ENCODE measurements around the gene YBEY. TPM values are rescaled to one million over a fixed set of nuclear protein-coding genes. Genes with fewer than 3 reads are reported as not detected.

YBEY gene
- total RNA-seq, 2 experiments from 2014 or later = 10.6 to 14.8 TPM

DNA sequence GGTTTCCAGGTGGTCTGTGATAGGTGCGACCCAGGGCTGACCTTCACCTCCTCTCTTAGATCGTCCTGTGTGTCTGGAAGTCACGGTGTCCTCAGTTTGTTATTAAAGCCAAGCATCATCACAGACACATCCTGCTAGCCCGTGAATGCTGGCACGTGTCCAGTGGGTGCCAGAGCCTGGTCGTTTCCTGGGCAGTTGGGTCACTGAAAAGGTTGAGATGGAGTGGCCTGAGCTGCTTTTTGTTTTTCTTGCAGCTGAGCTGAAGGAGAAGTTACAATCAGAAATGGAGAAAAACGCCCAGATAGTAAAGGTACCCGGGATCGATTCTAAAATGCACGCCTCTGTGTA is 61.0 kb downstream of the YBEY start:
- TF ChIP-seq, protein P1, sequence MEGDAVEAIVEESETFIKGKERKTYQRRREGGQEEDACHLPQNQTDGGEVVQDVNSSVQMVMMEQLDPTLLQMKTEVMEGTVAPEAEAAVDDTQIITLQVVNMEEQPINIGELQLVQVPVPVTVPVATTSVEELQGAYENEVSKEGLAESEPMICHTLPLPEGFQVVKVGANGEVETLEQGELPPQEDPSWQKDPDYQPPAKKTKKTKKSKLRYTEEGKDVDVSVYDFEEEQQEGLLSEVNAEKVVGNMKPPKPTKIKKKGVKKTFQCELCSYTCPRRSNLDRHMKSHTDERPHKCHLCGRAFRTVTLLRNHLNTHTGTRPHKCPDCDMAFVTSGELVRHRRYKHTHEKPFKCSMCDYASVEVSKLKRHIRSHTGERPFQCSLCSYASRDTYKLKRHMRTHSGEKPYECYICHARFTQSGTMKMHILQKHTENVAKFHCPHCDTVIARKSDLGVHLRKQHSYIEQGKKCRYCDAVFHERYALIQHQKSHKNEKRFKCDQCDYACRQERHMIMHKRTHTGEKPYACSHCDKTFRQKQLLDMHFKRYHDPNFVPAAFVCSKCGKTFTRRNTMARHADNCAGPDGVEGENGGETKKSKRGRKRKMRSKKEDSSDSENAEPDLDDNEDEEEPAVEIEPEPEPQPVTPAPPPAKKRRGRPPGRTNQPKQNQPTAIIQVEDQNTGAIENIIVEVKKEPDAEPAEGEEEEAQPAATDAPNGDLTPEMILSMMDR (IDR thresholded peaks at IDR 0.05) = no peak
- H3K9me3 Mint-ChIP-seq = no peaks in the 10 kb centered on the region
- H3K9me3 ChIP-seq (ENCODE audit: control insufficient read depth in 1 of 2, insufficient read depth in 1 of 2, low read length in 2 of 2) = no peaks in the 10 kb centered on the region
- H3K4me3 ChIP-seq (ENCODE audit: low read length) = no peak overlapping the region
- intact Hi-C loops (cut with DNase I, micrococcal nuclease) = no loop called here
- H3K27ac Mint-ChIP-seq = no peak overlapping the region
- POLR2A ChIA-PET = no interaction called here
- H3K4me1 Mint-ChIP-seq (ENCODE audit: low read depth) = peaks cover 10% of the 10 kb centered on the region
- DNase-seq (no peak), ATAC-seq (ENCODE audit: poor library complexity) (no peak)
- no peak overlapping the region for H3K4me3 Mint-ChIP-seq
- CTCF ChIA-PET = no interaction called here
- H3K4me1 ChIP-seq (ENCODE audit: insufficient read depth, low read length) = no peaks in the 10 kb centered on the region
- H3K36me3 Mint-ChIP-seq (ENCODE audit: low read depth) = peaks cover 75% of the 10 kb centered on the region
- H3K36me3 ChIP-seq (ENCODE audit: insufficient read depth, low read length) = peaks cover 66% of the 10 kb centered on the region
- H3K27me3 ChIP-seq (ENCODE audit: control insufficient read depth in 1 of 2, insufficient read depth in 2 of 2, low read length in 2 of 2) = no peaks in the 10 kb centered on the region
- H3K27me3 Mint-ChIP-seq = no peaks in the 10 kb centered on the region
- no peak overlapping the region for H3K27ac ChIP-seq (ENCODE audit: low read depth in 1 of 2, low read length in 2 of 2)

Other genes starting within 250 kb of the YBEY start
- gene COL6A2, start 188.2 kb upstream of the YBEY start, total RNA-seq = 10 to 100 TPM; 24.1 to 26.4 TPM
- gene FTCD, start 130.8 kb upstream of the YBEY start, total RNA-seq = under 1 TPM; 0.17 to 0.44 TPM
- gene SPATC1L, start 101.9 kb upstream of the YBEY start, total RNA-seq = 1 to 10 TPM; 2.8 to 3.0 TPM
- gene LSS, start 57.6 kb upstream of the YBEY start, total RNA-seq = 10 to 100 TPM; 30.4 TPM
- 10 to 100 TPM; 94.3 to 96.5 TPM for gene MCM3AP, start 731 bp upstream of the YBEY start, total RNA-seq
- gene C21orf58, start 37.5 kb downstream of the YBEY start, total RNA-seq = 1 to 10 TPM; 2.0 to 2.8 TPM
- gene PCNT, start 37.8 kb downstream of the YBEY start, total RNA-seq = 10 to 100 TPM; 54.4 to 55.5 TPM
- gene DIP2A, start 172.5 kb downstream of the YBEY start, total RNA-seq = 10 to 100 TPM; 61.2 to 66.1 TPM